ENCODE data around the gene ACOX1.
A peak's percentile ranks its signal among the peaks of the same experiment; 100 is the strongest.

ACOX1 gene

GRCh38 chr17:75904749-75905521, 74.0 kb downstream of the ACOX1 start, which contains the start of gene MRPL38:
Gene MRPL38 (minus strand): TSS chr17:75904884. CDS start chr17:75904875, 9 bp downstream.
- peak within 1 kb of the TSS; percentile 81 for H3K4me3 ChIP-seq (ENCODE audit: low read depth, low read length)
- TF ChIP-seq CTCF (IDR thresholded peaks at IDR 0.05; ENCODE audit: low read depth, low read length), result peak; percentile 73

DNA sequence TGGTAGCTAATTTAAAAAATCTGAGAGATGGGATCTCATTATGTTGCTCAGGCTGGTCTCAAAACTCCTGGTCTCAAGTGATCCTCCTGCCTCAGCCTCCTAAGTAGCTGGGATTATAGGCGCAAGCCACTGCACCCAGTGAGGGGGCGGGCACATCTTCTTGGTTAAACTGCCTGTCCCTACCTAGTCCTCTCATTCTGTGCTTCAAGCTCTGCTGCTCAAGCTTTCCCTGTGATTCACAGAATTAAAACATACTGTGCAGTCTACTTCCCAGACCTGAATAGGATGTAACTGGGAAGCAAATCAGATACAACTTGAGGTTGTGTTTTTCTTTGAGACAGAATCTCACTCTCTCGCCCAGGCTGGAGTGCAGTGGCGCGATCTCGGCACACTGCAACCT, 76.6 kb downstream of the ACOX1 start:
- no peak for TF ChIP-seq CTCF (IDR thresholded peaks at IDR 0.05; ENCODE audit: low read depth, low read length)
- no peak overlapping the region for H3K4me3 ChIP-seq (ENCODE audit: low read depth, low read length)

GRCh38 chr17:75901727-75902126, 77.2 kb downstream of the ACOX1 start:
- no peak overlapping the region for H3K4me3 ChIP-seq (ENCODE audit: low read depth, low read length)
- no peak for TF ChIP-seq CTCF (IDR thresholded peaks at IDR 0.05; ENCODE audit: low read depth, low read length)

GRCh38 chr17:75900691-75901533, 78.1 kb downstream of the ACOX1 start:
- no peak overlapping the region for H3K4me3 ChIP-seq (ENCODE audit: low read depth, low read length)
- no peak for TF ChIP-seq CTCF (IDR thresholded peaks at IDR 0.05; ENCODE audit: low read depth, low read length)

GRCh38 chr17:75899767-75900468, 79.0 kb downstream of the ACOX1 start:
- no peak for TF ChIP-seq CTCF (IDR thresholded peaks at IDR 0.05; ENCODE audit: low read depth, low read length)

DNA sequence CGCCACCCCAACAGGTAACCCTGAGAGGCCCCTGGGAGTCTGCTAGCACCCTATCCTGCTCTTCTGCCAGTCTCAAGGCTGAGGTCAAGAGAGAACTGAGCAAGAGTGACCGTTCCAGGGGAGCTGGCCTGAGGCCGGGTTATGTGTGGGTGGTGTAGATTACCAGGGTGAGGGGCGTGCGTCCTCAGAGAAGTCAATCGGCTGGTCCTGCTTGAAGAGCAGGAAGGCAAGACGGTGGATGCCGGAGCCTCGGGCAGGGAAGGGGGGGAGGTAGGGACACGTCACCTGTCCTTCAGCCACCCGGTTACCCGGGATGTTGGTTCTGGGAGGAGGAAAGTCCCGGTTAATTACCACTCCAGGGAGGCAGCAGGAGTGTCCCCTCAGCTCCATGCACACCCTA, 79.6 kb downstream of the ACOX1 start:
- H3K4me3 ChIP-seq (ENCODE audit: low read depth, low read length), result no peak overlapping the region
- no peak for TF ChIP-seq CTCF (IDR thresholded peaks at IDR 0.05; ENCODE audit: low read depth, low read length)

More at GRCh38 chr17:75899767-75900468, 79.0 kb downstream of the ACOX1 start:
- H3K4me3 ChIP-seq (ENCODE audit: low read depth, low read length), result no peak overlapping the region

Measured in WI38 (cell line).